ENCODE measurements around the gene PHACTR4.
"Not testable (repeated sequence)": the region's sequence is repeated elsewhere in the genome, so short reads cannot be mapped to it uniquely, and the experiment has no call there.

PHACTR4 gene

GRCh38 chr1:28521502-28522164 is 152.1 kb downstream of the PHACTR4 start:
- no peak for DNase-seq (ENCODE audit: extremely low spot score)
- POLR2A ChIA-PET, result interaction anchor here (0.7 to 3.5 kb wide), 3 partner anchors 12 to 180 kb away, joined by 3 to 19 read pairs (median 3); no protein-coding TSS in a partner anchor
- TF ChIP-seq ZNF384 (IDR thresholded peaks at IDR 0.05) (no peak), BHLHE40 (IDR thresholded peaks at IDR 0.05; ENCODE audit: borderline replicate concordance) (no peak), LEF1 (IDR thresholded peaks at IDR 0.05; ENCODE audit: borderline replicate concordance) (no peak), FOXK2 (IDR thresholded peaks at IDR 0.05) (no peak), HDGF (IDR thresholded peaks at IDR 0.05; ENCODE audit: borderline replicate concordance) (no peak), L3MBTL2 (conservative IDR thresholded peaks at IDR 0.05) (no peak), SP1 (IDR thresholded peaks at IDR 0.05) (no peak), ARNT (IDR thresholded peaks at IDR 0.05) (no peak), FOXM1 (IDR thresholded peaks at IDR 0.05; ENCODE audit: borderline replicate concordance) (no peak), PKNOX1 (IDR thresholded peaks at IDR 0.05) (no peak), CTBP1 (IDR thresholded peaks at IDR 0.05; ENCODE audit: borderline replicate concordance) (no peak), NFRKB (IDR thresholded peaks at IDR 0.05) (no peak), FOXA1 (IDR thresholded peaks at IDR 0.05) (no peak), ELF4 (IDR thresholded peaks at IDR 0.05) (no peak), SUZ12 (IDR thresholded peaks at IDR 0.05) (no peak)
- CTCF ChIA-PET, result no interaction called here

DNA sequence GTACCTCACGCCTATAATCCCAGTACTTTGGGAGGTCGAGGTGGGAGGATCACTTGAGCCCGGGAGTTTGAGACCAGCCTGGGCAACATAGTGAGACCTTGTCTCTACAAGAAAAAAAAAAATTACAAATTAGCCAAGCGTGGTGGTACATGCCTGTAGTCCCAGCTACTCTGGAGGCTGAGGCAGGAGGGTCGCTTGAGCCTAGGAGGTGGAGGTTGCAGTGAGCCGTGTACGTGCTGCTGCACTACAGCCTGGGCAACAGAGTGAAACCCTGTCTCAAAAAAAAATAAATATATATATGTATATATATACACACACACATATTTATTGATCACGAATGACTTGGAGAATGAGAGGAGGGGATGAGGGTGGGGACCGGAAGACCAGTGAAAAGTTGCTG is 153.0 kb downstream of the PHACTR4 start:
- DNase-seq (ENCODE audit: extremely low spot score); CTCF ChIA-PET: not testable (repeated sequence)
- POLR2A ChIA-PET, result interaction anchor here (0.6 to 3.5 kb wide), 4 partner anchors 12 to 179 kb away, joined by 3 to 19 read pairs (median 4); no protein-coding TSS in a partner anchor

DNA sequence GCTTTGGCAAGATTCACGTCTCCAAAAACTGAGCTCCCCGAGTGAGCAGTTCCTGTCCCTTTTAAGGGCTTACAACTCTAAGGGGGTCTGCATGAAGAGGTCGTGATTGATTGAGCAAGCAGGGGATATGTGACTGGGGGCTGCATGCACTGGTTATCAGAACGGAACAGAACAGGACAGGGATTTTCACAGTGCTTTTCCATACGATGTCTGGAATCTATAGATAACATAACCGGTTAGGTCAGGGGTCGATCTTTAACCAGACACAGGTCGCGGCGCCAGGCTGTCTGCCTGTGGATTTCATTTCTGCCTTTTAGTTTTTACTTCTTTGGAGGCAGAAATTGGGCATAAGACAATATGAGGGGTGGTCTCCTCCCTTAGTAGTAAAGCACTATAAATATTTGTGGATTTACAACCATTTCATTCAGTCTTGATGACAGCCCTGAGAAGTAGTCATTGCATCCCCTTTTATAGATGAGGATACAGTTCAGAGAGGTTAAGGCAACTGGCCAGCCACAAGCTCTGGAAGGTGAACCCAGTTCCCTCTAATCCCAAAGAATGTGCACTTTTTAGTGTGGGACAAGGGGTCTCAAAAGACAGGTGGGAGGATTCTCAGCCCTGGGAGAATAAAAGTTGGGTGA is 155.6 kb downstream of the PHACTR4 start:
- POLR2A ChIA-PET, result interaction anchor here (0.8 kb wide), 1 partner anchor 56 kb away, joined by 4 read pairs; no protein-coding TSS in a partner anchor

DNA sequence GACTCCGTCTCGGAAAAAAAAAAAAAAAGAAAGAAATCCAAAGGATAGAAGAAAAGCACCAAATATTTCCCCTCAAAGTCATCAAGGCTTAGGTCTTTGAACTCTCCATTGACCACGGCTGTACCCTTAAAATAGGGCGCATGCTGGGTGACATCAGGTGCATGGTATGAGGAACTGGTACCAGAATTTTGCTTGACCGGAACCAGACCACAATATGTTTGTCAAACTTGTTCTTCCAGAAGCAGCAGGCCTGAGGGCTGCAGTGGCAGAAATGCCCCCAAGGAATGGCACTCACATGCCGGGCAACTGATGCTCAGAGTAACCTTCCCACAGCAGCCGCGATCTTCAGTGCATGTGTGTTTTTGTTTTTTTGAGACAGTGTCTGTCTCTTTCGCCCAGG is 157.3 kb downstream of the PHACTR4 start:
- DNase-seq (ENCODE audit: extremely low spot score), result no peak
- ChIA-PET POLR2A (no interaction called here), CTCF (no interaction called here)
- TF ChIP-seq ZNF384 (IDR thresholded peaks at IDR 0.05) (no peak), HDGF (IDR thresholded peaks at IDR 0.05; ENCODE audit: borderline replicate concordance) (no peak), SUZ12 (IDR thresholded peaks at IDR 0.05) (no peak), FOXM1 (IDR thresholded peaks at IDR 0.05; ENCODE audit: borderline replicate concordance) (no peak)

More for the DNA sequence above, 155.6 kb downstream of the PHACTR4 start:
- DNase-seq (ENCODE audit: extremely low spot score), result not testable (repeated sequence)
- CTCF ChIA-PET, result interaction anchor here (0.6 to 0.9 kb wide), 2 partner anchors 28 to 92 kb away, joined by 3 to 4 read pairs; no protein-coding TSS in a partner anchor

- ChIA-PET POLR2A (no interaction called here), CTCF (interaction anchor here (0.6 to 0.7 kb wide), 2 partner anchors 21 to 354 kb away, joined by 3 to 12 read pairs; no protein-coding TSS in a partner anchor)
- no peak for TF ChIP-seq ZNF384 (IDR thresholded peaks at IDR 0.05)
- TF ChIP-seq CTBP1 (IDR thresholded peaks at IDR 0.05; ENCODE audit: borderline replicate concordance), result no peak
- TF ChIP-seq HDGF (IDR thresholded peaks at IDR 0.05; ENCODE audit: borderline replicate concordance), result no peak
- TF ChIP-seq FOXA1 (IDR thresholded peaks at IDR 0.05), result no peak
- TF ChIP-seq LEF1 (IDR thresholded peaks at IDR 0.05; ENCODE audit: borderline replicate concordance), result no peak
- no peak for TF ChIP-seq FOXK2 (IDR thresholded peaks at IDR 0.05)
- no peak for TF ChIP-seq PKNOX1 (IDR thresholded peaks at IDR 0.05)
- TF ChIP-seq SP1 (IDR thresholded peaks at IDR 0.05), result no peak
- no peak for TF ChIP-seq BHLHE40 (IDR thresholded peaks at IDR 0.05; ENCODE audit: borderline replicate concordance)
- TF ChIP-seq ELF4 (IDR thresholded peaks at IDR 0.05), result no peak
- TF ChIP-seq NFRKB (IDR thresholded peaks at IDR 0.05), result no peak
- TF ChIP-seq SUZ12 (IDR thresholded peaks at IDR 0.05), result no peak
- no peak for TF ChIP-seq FOXM1 (IDR thresholded peaks at IDR 0.05; ENCODE audit: borderline replicate concordance)
- TF ChIP-seq ARNT (IDR thresholded peaks at IDR 0.05), result no peak
- TF ChIP-seq TARDBP (IDR thresholded peaks at IDR 0.05), result no peak
- TF ChIP-seq L3MBTL2 (conservative IDR thresholded peaks at IDR 0.05), result no peak
- DNase-seq (ENCODE audit: extremely low spot score), result no peak
Measured at GRCh38 chr1:28530456-28530855, 160.9 kb downstream of the PHACTR4 start.

GRCh38 chr1:28534671-28535070 is 165.1 kb downstream of the PHACTR4 start:
- TF ChIP-seq BHLHE40 (IDR thresholded peaks at IDR 0.05; ENCODE audit: borderline replicate concordance) (no peak), FOXK2 (IDR thresholded peaks at IDR 0.05) (no peak), HDGF (IDR thresholded peaks at IDR 0.05; ENCODE audit: borderline replicate concordance) (no peak), FOXA1 (IDR thresholded peaks at IDR 0.05) (no peak), PKNOX1 (IDR thresholded peaks at IDR 0.05) (no peak), L3MBTL2 (conservative IDR thresholded peaks at IDR 0.05) (no peak)
- ChIA-PET POLR2A (interaction anchor here (1.1 kb wide), 1 partner anchor 46 kb away, joined by 3 read pairs; no protein-coding TSS in a partner anchor), CTCF (no interaction called here)
- DNase-seq (ENCODE audit: extremely low spot score), result no peak
